C4-2B (cell line): Measurements from ENCODE around the gene SNRNP200.

ENCODE experiments used
- CTCF ChIP-seq: fragments of 450-650 bp; conservative IDR thresholded peaks from 2 replicates; pipeline ENCODE4 v1.5.1; 2017; ENCODE audit warnings: mild to moderate bottlenecking
- ZFX ChIP-seq: fragments of 450-650 bp; IDR thresholded peaks from 2 replicates; pipeline ENCODE4 v1.6.1; 2017

- TF ChIP-seq CTCF (no peak), ZFX (no peak)
These were observed 71.9 kb downstream of the SNRNP200 start for GRCh38 chr2:96233436-96233835.
